BLaER1 treated with 17β-estradiol and CSF1 and Interleukin-3, amounts not matched to agents 10 nM and 100 nM (cell line): ENCODE measurements around the gene TPRN.
A peak's percentile ranks its signal among the peaks of the same experiment; 100 is the strongest.

Experiments used
- H3K27ac ChIP-seq, 11 experiments: shearing (Covaris generic); formaldehyde crosslinking; 2 replicates each; pipeline ENCODE4 v1.8.1; 2022
- H3K27me3 ChIP-seq, 11 experiments: shearing (Covaris generic); formaldehyde crosslinking; 2 replicates each; pipeline ENCODE4 v1.8.1; 2022
- H3K36me3 ChIP-seq, 11 experiments: shearing (Covaris generic); formaldehyde crosslinking; 2 replicates each; pipeline ENCODE4 v1.8.1; 2022
- H3K4me1 ChIP-seq, 10 experiments: shearing (Covaris generic); formaldehyde crosslinking; 2 replicates each; pipeline ENCODE4 v1.8.1; 2022
- H3K4me2 ChIP-seq, 11 experiments: shearing (Covaris generic); formaldehyde crosslinking; 2 replicates each; pipeline ENCODE4 v1.8.1; 2022
- H3K4me3 ChIP-seq, 10 experiments: shearing (Covaris generic); formaldehyde crosslinking; 2 replicates each; pipeline ENCODE4 v1.8.1; 2022
- H3K9ac ChIP-seq, 11 experiments: shearing (Covaris generic); formaldehyde crosslinking; 2 replicates each; pipeline ENCODE4 v1.8.1; 2022
- H3K9me3 ChIP-seq, 11 experiments: shearing (Covaris generic); formaldehyde crosslinking; replicated peaks in 1 of 11; 2 replicates each; pipeline ENCODE4 v1.8.1; 2022
- H4K20me1 ChIP-seq, 11 experiments: shearing (Covaris generic); formaldehyde crosslinking; 2 replicates each; pipeline ENCODE4 v1.8.1; 2022
- Cebpa-rat ChIP-seq, 11 experiments: shearing (Covaris generic); IDR thresholded peaks; 2 replicates each; pipeline ENCODE4 v1.8.1; 2022

The TPRN gene

DNA sequence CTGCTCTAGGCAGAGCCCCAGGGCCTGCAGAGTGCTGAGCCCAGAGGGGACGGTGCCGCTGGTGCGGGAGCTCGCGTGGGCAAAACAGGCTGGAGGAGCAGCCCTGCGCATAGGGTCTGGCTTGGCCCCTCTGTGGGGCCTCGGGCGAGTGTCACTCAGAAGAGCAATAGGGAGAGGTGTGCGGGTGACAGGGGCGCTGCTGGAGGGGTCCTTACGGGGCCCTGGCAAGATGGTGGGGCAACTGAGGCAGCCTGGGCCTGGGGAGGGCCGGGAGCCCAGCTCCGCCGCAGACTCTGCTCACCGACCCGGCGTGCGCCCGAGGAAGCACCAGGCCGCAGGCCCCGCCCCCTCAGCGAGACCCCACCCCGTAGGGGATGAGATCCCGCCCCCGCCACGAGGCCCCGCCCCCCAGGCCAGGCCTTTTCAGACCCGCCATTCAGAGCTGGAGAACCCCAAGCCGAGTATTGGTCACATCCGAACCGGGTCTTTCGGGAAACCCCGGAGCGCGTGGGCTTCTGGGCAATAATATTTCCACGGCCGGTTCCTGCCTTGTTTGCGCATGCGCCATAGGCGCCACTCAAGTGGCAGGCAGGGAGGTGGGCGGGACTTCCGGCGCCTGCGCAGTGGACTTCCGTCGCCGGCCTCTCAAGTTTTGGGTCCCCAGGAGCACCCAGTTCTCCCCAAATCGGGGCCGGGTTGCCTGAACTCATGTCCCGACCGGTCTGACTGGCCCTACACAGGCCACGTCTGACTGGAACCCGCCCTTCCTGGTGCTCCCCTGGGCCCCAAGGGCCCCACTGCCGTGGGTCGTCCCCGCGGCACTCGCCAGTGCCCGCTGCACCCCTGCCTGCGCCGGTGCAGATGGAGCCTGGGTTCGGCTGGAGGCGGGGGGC, 22.8 kb upstream of the TPRN start:
- Histone ChIP-seq H4K20me1 (peaks cover 0 to 18% (median 4%) of the 10 kb centered on the region in 11 experiments; a peak in 6 of 22 replicates), H3K4me2 (peak overlapping the region; percentile 99 to 100 (median 100)), H3K9ac (peak overlapping the region; percentile 85 to 94 (median 91)), H3K36me3 (peaks cover 0 to 12% (median 4%) of the 10 kb centered on the region in 11 experiments; a peak in 6 of 22 replicates), H3K27me3 (no peaks in the 10 kb centered on the region), H3K27ac (peak overlapping the region; percentile 73 to 91 (median 87)), H3K4me1 (peaks cover 30 to 73% (median 49%) of the 10 kb centered on the region in 10 experiments), H3K9me3 (no peaks in the 10 kb centered on the region), H3K4me3 (peak overlapping the region; percentile 70 to 87 (median 76))
- TF ChIP-seq Cebpa-rat (IDR thresholded peaks at IDR 0.05) = no peak

DNA sequence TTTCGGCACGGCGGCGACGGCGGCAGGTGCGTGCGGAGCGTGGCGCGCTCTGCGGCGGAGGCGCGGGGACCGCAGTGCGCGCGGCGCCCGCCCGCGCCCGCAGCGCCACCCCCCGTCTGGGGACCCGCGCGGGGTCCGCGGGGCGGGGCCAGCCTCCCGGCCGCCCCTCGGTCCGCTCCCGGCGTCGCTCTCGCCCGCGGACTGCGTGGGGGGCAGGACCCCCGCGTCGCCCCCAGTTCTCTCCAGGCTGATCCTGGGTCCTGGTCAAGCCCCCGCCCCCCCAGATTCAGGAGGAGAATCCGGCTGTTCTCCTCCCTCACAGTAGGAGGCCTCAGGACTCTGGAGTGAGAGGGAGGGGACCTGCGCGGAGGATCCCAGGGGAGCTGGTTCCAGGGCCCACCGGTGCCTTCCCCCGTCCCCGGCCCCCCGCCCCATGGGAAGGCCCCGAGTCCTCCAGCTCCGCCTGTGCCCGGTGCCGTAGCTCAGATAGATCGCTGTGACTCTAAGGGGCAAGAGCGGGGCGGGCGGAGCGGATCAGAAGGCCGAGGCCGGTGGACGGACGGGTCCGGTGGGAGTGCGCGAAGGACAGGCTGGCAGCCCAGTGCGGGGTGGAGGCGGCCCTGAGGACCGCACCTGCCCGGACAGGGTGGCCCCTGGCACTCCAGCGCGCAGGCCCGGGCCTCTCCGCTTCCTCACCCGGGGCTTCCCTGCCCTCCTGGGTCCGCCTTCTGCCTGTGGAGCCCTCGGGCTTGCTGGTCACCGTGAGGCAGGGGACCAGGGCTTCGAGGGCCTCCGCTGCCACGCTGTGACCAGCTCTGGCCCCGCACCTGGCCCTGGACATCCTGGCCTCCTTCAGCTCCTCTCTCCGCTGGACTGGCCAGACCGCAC, 21.9 kb upstream of the TPRN start, which contains the start of gene RNF208:
RNF208 (minus strand) TSS at position 51 of the 888 bp plus-strand sequence. CDS start 1,028 bp downstream, outside the sequence.
- Histone ChIP-seq H3K4me3 (peak within 1 kb of the TSS; percentile 64 to 79 (median 72)), H3K27me3 (no peaks in the 10 kb centered on the region), H4K20me1 (peaks cover 0 to 27% (median 7%) of the 10 kb centered on the region in 11 experiments; a peak in 9 of 22 replicates), H3K4me2 (peak within 1 kb of the TSS; percentile 99 to 100 (median 100)), H3K9ac (peak within 1 kb of the TSS; percentile 67 to 94 (median 88)), H3K9me3 (no peaks in the 10 kb centered on the region), H3K27ac (peak within 1 kb of the TSS; percentile 55 to 75 (median 71)), H3K4me1 (peaks cover 36 to 82% (median 54%) of the 10 kb centered on the region in 10 experiments), H3K36me3 (peaks cover 0 to 21% (median 8%) of the 10 kb centered on the region in 11 experiments; a peak in 6 of 22 replicates)
- TF ChIP-seq Cebpa-rat (IDR thresholded peaks at IDR 0.05) = no peak

DNA sequence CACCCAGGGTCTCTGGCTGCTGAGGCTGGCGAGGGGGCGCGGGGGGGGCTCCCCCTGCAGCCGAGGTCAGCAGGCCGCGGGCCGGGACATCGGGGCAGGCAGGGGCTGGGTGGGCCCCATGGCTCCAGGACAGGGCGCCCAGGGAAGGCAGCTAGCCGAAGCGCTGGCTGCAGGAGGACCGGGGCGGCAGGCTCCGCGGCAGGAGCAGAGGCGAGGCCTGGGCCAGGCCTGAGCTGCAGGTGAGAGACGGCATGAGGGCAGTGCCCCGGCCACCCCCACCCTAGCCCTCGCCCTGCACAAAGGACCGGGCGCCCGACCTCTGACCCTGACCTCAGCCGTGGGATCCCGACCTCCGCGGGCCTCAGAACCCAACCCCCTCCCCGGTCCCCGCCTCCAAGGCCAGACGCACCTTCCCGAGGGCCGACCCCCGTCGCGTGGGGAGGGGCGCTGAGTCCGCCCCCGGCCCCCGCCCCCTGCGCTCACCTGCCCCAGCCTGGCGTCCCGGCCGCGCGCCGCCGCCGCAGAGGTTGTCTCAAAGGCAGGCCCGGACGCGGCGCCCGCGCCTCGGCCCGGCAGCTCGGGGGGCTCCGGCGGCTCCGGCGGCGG, 21.1 kb upstream of the TPRN start:
- Histone ChIP-seq H3K4me1 (peaks cover 44 to 82% (median 57%) of the 10 kb centered on the region in 10 experiments), H4K20me1 (peaks cover 0 to 35% (median 7%) of the 10 kb centered on the region in 11 experiments; a peak in 9 of 22 replicates), H3K27ac (peak overlapping the region; percentile 37 to 75 (median 68); a peak in 19 of 22 replicates), H3K36me3 (peaks cover 0 to 25% (median 12%) of the 10 kb centered on the region in 11 experiments; a peak in 6 of 22 replicates), H3K9ac (peak overlapping the region; percentile 67 to 94 (median 88)), H3K4me2 (peak overlapping the region; percentile 99 to 100 (median 100)), H3K4me3 (peak overlapping the region; percentile 64 to 79 (median 72)), H3K9me3 (no peaks in the 10 kb centered on the region), H3K27me3 (no peaks in the 10 kb centered on the region)
- no peak for TF ChIP-seq Cebpa-rat (IDR thresholded peaks at IDR 0.05)

DNA sequence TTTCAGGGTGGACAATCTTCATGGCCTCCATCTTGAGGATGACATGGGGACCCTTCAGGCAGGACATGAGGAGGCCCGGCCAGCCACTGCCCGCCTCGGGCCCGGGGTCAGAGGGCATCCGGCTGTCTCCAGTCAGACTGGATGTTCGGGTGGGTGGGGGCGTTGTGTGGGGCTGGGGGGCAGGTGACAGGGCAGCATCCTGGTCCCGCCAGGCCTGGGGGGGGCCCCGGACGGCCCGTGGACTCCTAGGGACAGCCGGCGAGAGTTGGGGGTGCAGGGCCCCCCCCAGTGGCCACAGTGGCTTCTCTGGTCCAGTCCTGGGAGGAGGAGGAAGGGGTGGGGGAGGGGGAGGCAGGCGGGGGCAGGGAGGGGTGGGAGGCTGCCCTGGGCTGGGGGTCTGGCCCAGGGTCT, 20.6 kb upstream of the TPRN start:
- H3K27ac ChIP-seq = no peak overlapping the region
- no peaks in the 10 kb centered on the region for H3K9me3 ChIP-seq
- TF ChIP-seq Cebpa-rat (IDR thresholded peaks at IDR 0.05) = no peak
- H4K20me1 ChIP-seq = peaks cover 0 to 40% (median 7%) of the 10 kb centered on the region in 11 experiments; a peak in 9 of 22 replicates
- peak overlapping the region in 3 of 11 experiments; percentile 83 to 91 (median 85); a peak in 5 of 22 replicates for H3K9ac ChIP-seq
- peak overlapping the region in 4 of 10 experiments; percentile 69 to 79 (median 74); a peak in 6 of 20 replicates for H3K4me3 ChIP-seq
- no peaks in the 10 kb centered on the region for H3K27me3 ChIP-seq
- peaks cover 3 to 30% (median 17%) of the 10 kb centered on the region in 11 experiments; a peak in 12 of 22 replicates for H3K36me3 ChIP-seq
- peaks cover 49 to 83% (median 61%) of the 10 kb centered on the region in 10 experiments for H3K4me1 ChIP-seq
- peak overlapping the region in 9 of 11 experiments; percentile 99 to 100 (median 100); a peak in 13 of 22 replicates for H3K4me2 ChIP-seq

DNA sequence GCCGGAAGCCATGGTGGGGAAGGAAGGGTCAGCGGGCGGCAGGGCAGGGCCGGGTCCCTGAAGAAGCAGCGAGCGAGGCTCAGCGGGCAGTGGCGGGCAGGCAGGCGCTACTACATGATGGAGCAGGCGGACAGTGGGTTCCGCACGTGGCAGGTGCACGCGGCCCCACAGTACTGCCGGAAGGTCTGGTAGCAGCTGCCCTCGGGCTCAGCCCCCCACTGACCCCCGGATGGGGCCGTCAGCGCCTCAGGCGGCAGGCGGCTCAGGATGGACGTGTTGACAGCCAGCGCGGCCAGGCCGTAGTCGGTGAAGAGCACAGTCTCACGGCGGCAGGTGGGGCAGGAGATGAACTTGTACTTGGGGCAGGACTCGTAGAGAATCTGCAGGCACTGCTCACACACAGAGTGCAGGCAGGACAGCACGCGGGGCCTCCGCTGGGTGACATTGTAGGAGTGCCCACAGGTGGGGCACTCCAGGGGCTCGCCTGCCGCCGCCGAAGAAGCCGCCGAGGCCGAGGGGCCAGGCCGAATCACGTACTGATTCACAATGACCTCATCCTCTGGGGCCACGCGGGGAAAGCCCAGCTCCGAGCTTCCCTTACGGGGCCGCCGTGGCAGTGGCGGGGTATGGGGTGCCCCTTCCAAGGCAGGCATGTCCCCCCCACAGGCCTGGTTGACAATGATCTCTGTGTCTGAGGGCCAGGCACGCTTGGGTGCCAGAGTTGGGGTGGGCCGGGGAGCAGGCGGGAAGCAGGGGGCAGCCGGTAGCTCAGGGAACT, 20.0 kb upstream of the TPRN start:
- TF ChIP-seq Cebpa-rat (IDR thresholded peaks at IDR 0.05) = no peak
- Histone ChIP-seq H3K27ac (no peak overlapping the region), H3K36me3 (peaks cover 9 to 36% (median 23%) of the 10 kb centered on the region in 11 experiments; a peak in 18 of 22 replicates), H3K4me2 (peak overlapping the region in 3 of 11 experiments; percentile 6 to 85 (median 12); a peak in 4 of 22 replicates), H3K9me3 (no peaks in the 10 kb centered on the region), H3K4me3 (no peak overlapping the region), H4K20me1 (peaks cover 0 to 42% (median 11%) of the 10 kb centered on the region in 11 experiments; a peak in 10 of 22 replicates), H3K4me1 (peaks cover 47 to 80% (median 59%) of the 10 kb centered on the region in 10 experiments), H3K27me3 (no peaks in the 10 kb centered on the region), H3K9ac (peak overlapping the region in 2 of 11 experiments; percentile 9 to 22; a peak in 1 of 22 replicates)

DNA sequence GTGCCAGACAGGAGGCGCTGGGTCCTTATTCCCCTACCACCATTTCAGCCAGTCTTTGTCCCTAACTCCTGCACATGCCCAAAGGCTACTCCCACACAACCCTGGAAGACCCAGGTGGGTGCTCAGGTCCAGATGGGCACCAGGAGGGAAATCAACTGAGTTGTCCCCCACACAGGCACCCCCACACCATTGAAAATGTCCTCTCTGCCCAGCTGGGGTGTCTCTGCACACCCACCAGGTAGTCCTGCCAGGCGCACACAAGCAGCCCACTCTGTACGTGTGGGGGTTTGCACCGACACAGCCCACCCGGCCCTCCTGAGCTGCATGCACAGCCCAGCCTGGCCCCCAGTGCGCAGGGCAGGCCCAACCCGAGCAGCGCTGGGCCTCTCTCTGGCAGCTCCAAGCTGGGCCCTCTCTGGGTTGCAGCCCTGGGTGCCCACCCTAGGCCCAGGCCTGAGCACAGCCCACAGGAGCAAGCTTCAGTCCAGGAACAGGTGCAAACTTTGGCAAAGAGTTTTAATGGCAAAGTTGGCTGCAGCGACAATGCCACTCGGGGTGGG, 19.3 kb upstream of the TPRN start:
- Histone ChIP-seq H3K4me2 (peak overlapping the region in 3 of 11 experiments; percentile 85 to 96 (median 86); a peak in 4 of 22 replicates), H3K9ac (no peak overlapping the region; a peak in 1 of 22 replicates), H4K20me1 (peaks cover 0 to 48% (median 12%) of the 10 kb centered on the region in 11 experiments; a peak in 10 of 22 replicates), H3K27me3 (no peaks in the 10 kb centered on the region), H3K4me1 (peaks cover 40 to 74% (median 53%) of the 10 kb centered on the region in 10 experiments), H3K4me3 (no peak overlapping the region), H3K27ac (no peak overlapping the region), H3K9me3 (no peaks in the 10 kb centered on the region), H3K36me3 (peaks cover 12 to 43% (median 29%) of the 10 kb centered on the region in 11 experiments; a peak in 20 of 22 replicates)
- TF ChIP-seq Cebpa-rat (IDR thresholded peaks at IDR 0.05) = no peak
